ENCODE measurements around the gene SLC25A51.
"Not testable (repeated sequence)": the region's sequence is repeated elsewhere in the genome, so short reads cannot be mapped to it uniquely, and the experiment has no call there.

Gene SLC25A51

DNA sequence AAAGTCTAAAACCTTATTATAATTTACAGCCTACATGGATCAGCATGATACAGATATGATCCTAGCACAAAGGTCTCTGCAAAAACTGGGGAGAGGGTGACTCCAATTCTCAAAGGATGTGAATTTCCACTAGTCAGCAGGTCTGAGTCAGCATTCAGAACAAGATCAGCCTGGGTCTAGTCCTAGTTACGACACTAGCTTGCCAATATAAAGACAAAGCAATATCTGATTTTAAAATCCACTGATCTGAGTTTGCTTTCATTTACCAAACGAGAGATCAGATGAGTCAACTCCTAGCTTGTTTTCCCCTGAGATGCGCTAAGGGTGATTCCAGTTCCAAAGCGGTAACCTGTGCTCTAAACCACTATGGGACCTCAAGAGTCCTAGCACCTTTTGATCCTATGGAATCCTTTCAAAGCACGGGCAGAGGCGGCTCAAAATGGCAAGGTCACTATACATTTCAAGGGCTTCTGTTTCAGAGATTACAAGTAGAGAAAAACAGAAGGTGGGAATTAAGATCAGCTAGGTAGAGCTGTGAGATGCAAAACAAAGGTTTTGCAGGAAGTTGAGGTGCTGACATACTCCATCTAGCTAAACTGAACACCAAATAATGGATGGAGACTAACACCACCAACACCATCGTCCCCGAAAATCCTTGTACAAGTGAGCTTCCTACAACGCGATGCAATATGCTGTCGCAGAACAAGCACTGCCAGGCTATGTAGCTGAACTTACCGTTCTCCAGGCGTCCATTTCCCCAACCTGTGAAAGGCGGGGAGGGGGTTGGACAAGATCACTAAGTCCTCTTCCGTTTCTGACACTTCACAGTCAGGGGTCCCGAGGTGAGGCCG is 906 bp downstream of the SLC25A51 start:
- DNase-seq, result no peak

DNA sequence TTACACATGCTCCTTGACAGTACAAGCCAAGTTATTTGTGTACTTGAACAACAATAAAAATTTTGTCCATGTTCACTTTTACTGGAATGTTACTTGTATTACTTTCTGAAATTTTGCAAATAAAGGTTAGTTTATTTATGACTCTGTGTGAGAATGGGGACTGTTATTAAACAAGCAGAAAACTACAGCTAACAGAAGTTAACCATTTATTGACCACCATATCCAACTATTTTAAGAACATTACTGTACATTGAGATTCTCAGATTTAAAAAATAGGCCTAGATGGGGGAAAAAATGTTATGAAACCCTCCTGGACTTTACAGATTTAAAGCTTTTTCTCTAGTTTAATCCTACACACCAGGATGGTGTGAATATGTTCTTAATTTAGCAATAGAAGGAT is 1.8 kb downstream of the SLC25A51 start:
- no peak for DNase-seq

DNA sequence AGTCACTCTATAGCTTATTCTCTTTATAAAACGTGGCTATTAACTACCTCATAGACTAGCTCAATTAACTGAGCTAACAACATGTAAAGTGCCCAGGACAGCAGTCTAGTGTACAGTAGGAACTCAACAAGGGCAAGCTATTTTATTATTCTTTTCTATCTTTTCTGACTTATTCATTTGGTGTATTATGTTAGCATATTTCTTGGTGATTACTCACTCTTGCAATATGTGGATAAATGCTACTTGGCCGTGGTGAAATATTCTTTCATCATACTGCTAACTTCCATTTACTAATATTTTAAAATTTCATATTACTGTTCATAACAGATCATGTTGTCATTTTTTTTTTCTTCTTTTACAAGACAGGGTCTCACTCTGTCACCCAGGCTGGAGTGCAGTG is 4.9 kb downstream of the SLC25A51 start:
- no peak for DNase-seq

DNA sequence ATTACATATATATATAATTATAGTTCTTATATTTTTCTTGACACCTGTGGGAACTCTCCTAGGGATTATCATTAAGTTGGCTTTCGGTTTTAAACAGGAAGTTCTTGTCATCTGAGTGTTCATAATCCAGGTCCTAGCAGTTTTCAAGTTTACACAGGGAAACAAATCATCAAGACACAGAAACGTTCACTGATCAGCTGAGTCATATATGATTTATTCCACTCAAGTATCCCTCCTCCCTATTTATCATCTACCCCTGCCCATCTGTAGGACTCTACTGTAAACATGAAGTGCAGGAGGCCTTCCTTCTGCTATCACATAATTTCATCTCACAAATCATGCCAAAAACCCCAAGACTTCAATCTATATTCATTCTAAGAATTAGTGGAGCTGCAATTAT is 6.3 kb downstream of the SLC25A51 start:
- no peak for DNase-seq

DNA sequence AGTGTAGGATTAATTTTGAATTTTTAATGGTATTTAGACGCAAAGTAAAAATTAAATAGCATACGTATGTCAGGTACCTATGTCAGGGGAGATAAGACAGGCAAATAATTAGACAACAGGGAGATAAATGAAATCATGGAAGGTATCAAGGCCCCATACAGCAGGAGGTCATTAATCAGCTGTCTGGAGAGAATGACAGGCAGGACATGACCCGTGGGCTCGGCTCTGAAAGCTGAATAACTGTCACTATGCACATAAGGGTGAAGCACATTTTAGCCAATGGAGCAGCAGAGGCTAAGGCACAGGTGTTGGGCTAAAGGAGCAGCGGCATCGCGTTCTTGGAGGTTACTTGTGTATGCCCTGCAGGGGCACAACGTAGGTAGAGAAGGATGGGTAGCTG is 11.9 kb downstream of the SLC25A51 start:
- DNase-seq, result no peak

DNA sequence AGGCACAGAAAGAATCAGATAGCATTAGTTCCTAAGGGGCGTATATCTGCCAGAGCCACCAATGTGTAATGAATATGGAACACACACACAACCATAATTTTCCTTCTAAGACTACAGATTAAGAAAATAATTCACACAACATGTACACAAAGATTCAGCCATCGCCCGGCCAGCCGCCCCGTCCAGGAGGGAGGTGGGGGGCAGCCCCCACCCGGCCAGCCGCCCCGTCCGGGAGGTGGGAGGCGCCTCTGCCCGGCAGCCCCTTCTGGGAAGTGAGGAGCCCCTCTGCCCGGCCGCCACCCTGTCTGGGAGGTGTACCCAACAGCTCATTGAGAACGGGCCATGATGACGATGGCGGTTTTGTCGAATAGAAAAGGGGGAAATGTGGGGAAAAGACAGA is 12.9 kb downstream of the SLC25A51 start:
- not testable (repeated sequence) for DNase-seq

DNA sequence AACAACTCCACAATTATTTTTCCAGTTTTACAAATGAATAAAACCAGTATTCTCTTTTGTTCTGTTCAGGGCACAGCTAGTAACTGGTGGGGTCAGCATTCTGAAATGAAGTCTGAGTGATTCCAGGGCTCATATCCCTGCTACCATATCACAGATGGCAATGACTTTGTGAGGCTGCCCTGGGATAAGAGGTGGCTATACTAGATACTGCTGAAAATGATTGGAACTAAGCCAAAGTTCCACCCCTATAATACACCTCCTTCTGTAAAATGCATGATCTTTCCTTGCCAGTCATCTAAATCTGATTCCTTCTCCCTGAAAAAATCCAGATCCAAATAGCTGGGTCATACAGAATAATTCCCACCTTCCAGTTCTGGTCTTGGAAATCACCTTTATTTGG is 14.4 kb downstream of the SLC25A51 start:
- DNase-seq, result no peak

DNA sequence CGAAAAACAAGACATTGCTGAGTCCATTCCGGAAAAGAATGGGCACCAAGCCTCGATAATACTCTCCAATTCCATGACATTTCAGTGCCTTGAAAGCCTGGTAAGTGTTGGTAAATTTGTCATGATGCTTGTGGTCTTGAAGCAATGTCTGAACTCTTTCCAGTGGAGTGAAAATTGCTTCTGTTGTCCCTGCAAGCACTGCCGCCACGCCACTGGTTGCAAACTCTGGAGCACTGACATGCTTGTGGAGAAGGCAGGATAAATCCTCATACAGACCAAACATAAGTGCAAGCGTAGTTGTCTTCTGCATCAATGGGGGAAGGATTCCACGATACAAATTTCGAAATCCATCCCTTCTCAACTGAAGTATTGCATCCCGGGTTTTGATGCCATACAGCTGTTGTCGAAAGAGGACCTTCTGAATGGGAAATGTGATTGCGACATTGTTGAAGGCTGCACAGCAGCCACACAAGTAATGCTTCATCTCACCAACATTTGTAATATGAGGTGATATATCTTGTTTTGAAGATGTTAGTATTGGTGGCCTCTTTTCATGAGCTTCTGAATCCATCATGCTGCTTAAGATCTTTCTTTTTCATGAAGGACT is 15.8 kb downstream of the SLC25A51 start:
- not testable (repeated sequence) for DNase-seq

DNA sequence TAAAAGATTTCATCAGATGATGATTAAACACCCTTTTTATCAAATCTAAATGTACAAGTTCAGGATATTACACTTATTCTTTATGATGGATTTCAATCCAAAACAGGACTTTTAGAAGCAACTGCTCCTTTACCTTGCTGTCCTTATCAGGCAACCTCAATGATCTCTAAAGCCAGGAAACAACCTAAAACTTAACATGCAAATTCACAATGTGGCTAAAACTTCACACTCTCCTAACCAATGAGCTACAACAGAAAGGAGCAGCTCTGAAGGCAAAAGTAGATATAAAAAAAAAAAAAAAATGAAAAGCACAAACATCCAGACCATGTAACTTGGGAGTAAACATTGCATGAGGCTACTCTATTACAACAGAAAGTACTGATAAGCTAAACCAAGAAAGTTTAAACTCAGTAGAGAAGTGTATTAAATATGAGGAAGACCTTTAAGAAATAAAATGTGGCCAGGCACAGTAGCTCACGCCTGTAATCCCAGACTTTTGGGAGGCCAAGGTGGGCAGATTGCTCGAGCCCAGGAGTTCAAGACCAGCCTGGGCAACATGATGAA is 22.9 kb downstream of the SLC25A51 start:
- DNase-seq, result no peak

DNA sequence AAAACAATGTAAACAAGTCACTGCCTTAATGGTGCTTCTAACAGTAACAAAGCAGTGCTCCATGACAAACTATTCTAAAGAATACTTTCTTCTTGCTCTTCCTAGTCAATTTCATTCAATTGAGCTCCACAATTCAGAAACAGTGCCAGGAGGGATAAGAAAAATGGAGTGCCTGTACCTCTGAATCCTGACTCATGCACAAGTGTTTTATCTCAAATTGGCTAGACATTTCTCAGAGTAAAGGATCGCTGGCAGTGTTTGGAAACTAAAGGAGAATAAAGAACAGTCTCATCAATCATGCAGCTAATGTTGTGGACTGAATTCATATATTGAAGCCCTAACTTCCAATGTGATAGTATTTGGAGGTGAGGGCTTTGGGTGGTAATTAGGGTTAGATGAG is 27.6 kb downstream of the SLC25A51 start:
- no peak for DNase-seq

DNA sequence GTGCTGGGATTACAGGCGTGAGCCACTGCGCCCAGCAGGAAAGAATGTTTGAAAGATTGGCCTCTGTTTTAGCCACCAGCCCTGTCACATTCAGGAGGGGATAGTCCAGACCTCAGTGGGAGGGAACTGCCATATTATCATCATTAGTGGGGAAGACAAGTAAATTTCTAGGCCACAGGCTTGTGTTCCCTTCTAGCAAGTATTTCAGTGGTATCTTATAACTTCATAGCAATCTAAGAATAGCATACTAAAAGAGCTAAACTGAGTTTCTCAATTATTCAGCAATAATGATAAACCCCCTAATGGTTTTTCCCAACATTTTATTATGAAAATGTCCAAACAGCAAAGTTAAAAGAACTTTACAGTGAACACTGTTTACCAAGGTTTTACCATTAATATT is 30.0 kb downstream of the SLC25A51 start:
- no peak for DNase-seq

DNA sequence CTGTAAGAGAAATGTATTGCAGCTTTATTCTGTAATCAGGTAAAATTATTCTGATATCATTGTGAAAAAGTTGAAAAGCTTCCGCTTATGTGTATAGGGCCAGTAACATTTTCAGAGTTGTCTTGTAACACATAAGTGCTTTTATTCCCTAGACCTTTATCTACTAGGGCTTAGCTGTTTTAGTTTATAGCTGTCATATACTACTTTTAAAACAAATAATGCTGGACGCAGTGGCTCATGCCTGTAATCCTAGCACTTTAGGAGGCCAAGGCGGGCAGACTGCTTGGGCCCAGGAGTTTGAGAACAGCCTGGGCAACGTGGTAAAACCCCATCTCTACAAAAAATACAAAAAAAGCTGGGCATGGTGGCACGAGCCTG is 33.1 kb downstream of the SLC25A51 start:
- no peak for DNase-seq

DNA sequence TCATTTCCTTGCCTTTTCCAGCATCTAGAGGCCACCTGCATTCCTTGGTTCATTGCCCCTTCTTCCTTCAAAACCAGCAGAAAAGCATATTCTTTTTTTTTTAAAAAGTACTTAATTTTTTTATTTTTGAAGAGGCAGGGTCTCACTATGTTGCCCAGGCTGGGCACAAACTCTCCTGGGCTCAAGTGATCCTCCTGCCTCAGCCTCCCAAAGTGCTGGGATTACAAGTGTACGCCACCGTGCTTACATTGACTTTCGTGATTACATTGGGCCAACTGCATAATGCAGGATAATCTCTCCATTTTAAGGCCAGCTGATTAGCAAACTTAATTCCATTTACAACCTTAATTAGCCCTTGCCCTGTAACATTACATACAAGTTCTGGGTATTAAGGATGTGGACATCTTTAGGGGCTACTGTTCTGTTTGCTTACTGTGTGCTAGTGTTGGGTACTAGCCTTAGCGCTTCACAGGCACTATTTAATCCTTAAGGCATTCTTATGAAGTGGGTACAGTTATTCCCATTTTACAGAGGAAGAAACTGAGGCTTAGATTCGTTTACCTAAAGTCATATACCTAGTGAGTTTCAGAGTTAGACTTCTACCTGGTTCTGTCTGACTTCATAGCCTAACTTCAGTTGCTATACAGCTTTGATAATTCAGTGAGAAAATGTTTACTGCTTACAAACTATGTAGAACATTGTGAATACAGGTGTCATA is 33.7 kb downstream of the SLC25A51 start:
- no peak for DNase-seq

DNA sequence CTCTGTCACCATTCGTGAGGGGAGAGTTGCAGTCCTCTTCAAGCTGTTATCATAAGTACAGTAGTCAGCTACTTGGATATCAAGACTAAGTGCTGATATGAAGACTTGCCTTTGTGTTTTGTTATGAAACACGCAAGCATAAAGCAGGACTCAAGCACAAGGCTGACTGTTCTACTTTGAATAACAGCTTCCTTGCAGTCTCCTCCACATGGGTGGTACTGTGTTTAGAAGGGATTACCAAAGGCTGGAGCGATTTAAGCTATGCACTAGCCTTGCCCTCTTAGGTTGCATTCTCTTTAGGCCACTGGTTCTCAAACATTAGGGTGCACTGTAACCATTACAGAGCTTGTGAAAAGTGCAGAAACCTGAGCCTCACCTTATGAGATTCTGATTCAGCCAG is 41.4 kb downstream of the SLC25A51 start:
- no peak for DNase-seq

DNA sequence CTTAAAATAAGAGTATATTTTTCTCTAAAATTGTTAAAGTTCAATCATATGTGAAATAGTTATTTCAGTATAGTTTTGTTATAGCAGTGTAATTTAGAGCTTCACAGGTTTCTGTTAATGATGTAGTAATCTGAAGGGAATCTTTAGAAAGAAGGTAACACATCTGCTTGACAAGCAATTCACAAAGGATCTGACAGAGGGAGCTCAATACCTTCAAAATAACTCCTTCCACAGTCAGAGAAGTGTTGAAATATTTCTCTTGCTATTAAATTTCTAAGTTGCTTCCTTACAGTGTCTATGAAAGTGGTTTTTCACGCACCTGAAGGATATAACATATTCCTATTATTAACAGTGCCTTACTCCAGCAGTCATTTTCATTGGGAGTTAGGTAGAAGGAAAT is 44.9 kb downstream of the SLC25A51 start:
- no peak for DNase-seq

DNA sequence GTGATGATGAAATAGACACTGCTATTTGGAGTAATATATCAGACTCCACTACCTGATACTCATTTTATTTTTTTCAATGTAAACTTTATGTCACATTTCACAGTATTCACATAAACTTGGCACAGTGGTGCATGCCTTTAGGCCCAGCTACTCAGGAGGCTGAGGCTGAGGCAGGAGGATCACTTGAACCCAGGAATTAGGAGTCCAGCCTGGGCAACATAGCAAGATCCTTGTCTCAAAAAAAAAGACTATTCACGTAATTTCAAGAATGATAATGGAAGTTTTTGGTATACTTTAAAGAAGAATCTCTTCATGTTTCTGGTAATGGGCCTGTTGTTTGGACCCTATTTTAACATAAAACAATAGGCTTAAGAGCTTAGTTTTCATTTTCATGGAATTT is 47.4 kb downstream of the SLC25A51 start:
- DNase-seq, result no peak

DNA sequence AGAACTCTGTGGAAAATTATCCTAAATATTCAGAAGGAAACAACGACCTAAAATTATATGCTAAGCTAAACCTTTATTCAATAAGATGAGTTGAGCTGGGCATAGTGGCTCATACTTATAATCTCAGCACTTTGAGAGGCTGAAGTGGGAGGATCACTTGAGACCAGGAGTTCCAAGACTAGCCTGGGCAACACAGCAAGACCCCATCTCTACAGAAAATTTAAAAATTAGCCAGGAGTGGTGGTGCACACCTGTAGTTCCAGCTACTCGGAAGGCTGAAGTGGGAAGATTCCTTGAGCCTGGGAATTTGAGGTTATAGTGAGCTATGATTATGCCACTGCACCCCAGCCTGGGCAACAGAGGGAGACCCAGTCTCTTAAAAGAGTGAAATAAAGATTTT is 51.7 kb downstream of the SLC25A51 start:
- no peak for DNase-seq

DNA sequence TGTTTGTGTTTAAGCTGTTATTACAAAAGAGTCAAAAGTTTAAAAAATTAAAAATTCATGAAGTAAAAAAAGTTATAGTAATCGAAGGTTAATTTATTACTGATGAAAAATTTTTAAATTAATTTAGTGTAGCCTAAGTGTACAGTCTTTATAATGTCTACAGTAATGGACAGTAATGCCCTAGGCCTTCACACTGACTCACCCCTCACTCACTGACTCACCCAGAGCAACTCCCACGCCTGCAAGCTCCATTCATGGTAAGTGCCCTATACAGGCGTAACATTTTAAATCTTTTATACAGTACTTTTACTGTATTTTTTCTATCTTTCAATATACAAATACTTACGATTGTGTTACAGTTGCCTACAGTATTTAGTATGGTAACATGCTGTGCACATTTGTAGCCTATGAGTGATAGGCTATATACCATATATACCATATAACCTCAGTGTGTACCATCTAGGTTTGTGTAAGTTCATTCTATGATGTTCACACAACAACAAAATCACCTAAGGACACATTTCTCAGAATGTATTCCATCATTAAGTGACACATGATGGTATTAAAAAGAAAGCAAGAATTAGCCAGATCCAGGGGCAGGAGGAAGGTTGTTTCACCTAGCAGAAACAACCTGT is 63.2 kb downstream of the SLC25A51 start:
- no peak for DNase-seq

DNA sequence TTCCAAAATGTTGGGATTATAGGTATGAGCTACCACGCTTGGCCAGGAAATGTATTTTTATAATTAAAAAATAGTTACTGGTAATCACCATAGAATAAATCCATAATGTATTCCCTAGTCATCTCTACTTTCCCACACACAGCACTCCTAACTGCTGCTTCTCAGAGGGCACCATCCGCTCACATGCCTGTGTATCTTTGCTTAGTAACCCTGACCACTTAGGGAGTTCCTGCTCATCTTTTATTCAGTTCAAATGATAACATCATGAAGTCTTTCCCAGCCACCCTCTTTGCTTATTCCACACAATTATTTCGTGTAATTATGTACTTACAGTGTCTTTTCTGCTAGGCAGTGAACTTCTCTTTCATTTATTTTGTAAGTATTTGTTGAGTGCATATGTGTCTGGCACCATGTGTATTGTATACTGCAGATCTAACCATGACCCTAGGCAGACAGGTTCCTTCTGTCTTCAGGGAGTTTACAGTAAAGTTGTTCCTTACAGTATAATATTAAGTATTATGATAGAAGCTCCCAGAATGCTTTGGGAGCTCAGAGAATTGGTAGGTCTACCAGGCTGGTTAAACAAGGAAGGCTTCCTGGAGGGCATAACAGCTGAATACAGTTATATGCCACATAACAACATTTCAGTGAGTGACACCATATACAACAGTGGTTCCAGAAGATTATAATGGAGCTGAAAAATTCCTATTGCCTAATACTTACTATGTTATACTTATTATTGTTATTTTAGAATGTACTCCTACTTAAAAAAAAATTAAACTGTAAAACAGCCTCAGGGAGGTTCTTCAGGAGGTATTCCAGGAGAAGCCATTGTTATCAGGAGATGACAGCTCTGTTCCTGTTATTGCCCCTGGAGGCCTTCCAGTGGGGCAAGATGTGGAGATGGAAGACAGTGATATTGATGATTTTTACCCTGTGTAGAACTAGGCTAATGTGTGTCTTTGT is 64.1 kb downstream of the SLC25A51 start:
- no peak for DNase-seq
